GM23248 (cell line): Measurements from ENCODE around the gene TRIM65.

Source experiments
- EZH2 ChIP-seq: fragments of 200-600 bp; sonication (generic); IDR thresholded peaks from 2 replicates; pipeline ENCODE4 v1.6.1; 2018; ENCODE audit warnings: antibody characterized with exemption, mild to moderate bottlenecking; ENCODE audit not compliant: insufficient read depth, poor library complexity, severe bottlenecking
- EZH2phosphoT487 ChIP-seq: fragments of 200-600 bp; sonication (generic); IDR thresholded peaks from 2 replicates; pipeline ENCODE4 v1.6.1; 2018; ENCODE audit warnings: antibody characterized with exemption, moderate library complexity, mild to moderate bottlenecking, low read depth; ENCODE audit not compliant: insufficient read depth

DNA sequence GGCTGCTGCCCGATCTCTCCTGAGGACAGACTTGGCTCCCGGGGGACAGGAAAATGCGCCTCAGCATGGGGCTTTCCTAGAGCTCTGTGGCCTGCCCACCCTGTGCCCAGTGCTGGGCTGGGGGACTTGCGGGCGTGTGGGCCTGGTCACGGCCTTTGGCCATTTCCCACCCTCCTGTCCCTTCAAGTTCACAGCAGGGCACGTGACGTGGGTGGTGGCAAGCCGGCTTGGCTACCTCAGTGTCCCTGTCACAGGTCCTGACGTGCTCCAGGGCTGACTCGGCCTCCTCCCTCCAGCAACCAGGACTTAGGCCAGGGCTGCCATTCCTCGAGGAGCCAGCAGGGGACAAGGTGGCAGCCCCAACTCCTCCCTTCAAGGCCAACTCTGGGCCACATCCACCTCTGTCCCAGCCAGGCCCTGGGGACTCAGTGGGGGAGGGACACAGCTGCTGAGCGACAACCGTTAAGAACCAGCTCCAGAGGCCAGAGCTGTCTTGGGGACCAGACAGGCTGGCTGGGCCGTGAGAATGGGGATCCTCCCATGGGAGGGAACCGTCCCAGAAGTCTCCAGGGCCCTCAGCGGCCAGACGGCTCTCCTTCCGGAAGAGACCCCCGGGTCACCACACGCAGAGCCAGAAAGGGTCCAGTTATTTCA is 51.6 kb downstream of the TRIM65 start:
- TF ChIP-seq EZH2 (no peak), EZH2phosphoT487 (no peak)
